ENCODE measurements around the gene SMARCA4.

The SMARCA4 gene

GRCh38 chr19:11014403-11014911 lies 53.6 kb downstream of the SMARCA4 start:
- no peak for DNase-seq (ENCODE audit: low spot score)

GRCh38 chr19:11016631-11017030 lies 55.8 kb downstream of the SMARCA4 start:
- no peak for DNase-seq (ENCODE audit: low spot score)

GRCh38 chr19:11017275-11018035 lies 56.6 kb downstream of the SMARCA4 start:
- DNase-seq (ENCODE audit: low spot score): no peak

GRCh38 chr19:11018179-11018578 lies 57.3 kb downstream of the SMARCA4 start:
- no peak for DNase-seq (ENCODE audit: low spot score)

- no peak for DNase-seq (ENCODE audit: low spot score)
Measured at GRCh38 chr19:11018763-11019162, 57.9 kb downstream of the SMARCA4 start.

- DNase-seq (ENCODE audit: low spot score): no peak
Measured at GRCh38 chr19:11019262-11019661, 58.4 kb downstream of the SMARCA4 start.

GRCh38 chr19:11019824-11020223 lies 59.0 kb downstream of the SMARCA4 start:
- DNase-seq (ENCODE audit: low spot score): no peak

GRCh38 chr19:11020423-11020822 lies 59.6 kb downstream of the SMARCA4 start:
- no peak for DNase-seq (ENCODE audit: low spot score)

GRCh38 chr19:11020982-11021759 lies 60.3 kb downstream of the SMARCA4 start:
- no peak for DNase-seq (ENCODE audit: low spot score)

GRCh38 chr19:11021760-11022144 lies 60.9 kb downstream of the SMARCA4 start:
- DNase-seq (ENCODE audit: low spot score): no peak

GRCh38 chr19:11023016-11023415 lies 62.2 kb downstream of the SMARCA4 start:
- DNase-seq (ENCODE audit: low spot score): no peak

- DNase-seq (ENCODE audit: low spot score): no peak
Measured at GRCh38 chr19:11023710-11024109, 62.9 kb downstream of the SMARCA4 start.

- no peak for DNase-seq (ENCODE audit: low spot score)
Measured at GRCh38 chr19:11024259-11024658, 63.4 kb downstream of the SMARCA4 start.

GRCh38 chr19:11025006-11025405 lies 64.2 kb downstream of the SMARCA4 start:
- DNase-seq (ENCODE audit: low spot score): no peak

GRCh38 chr19:11025445-11025844 lies 64.6 kb downstream of the SMARCA4 start:
- no peak for DNase-seq (ENCODE audit: low spot score)

GRCh38 chr19:11025997-11026396 lies 65.2 kb downstream of the SMARCA4 start:
- no peak for DNase-seq (ENCODE audit: low spot score)

GRCh38 chr19:11027381-11027780 lies 66.6 kb downstream of the SMARCA4 start:
- no peak for DNase-seq (ENCODE audit: low spot score)

GRCh38 chr19:11028146-11028545 lies 67.3 kb downstream of the SMARCA4 start:
- no peak for DNase-seq (ENCODE audit: low spot score)

- no peak for DNase-seq (ENCODE audit: low spot score)
Measured at GRCh38 chr19:11031421-11032070, 70.7 kb downstream of the SMARCA4 start.

GRCh38 chr19:11033251-11033650 lies 72.4 kb downstream of the SMARCA4 start:
- no peak for DNase-seq (ENCODE audit: low spot score)

- DNase-seq (ENCODE audit: low spot score): no peak
Measured at GRCh38 chr19:11033763-11034162, 72.9 kb downstream of the SMARCA4 start.

GRCh38 chr19:11034449-11035213 lies 73.8 kb downstream of the SMARCA4 start:
- no peak for DNase-seq (ENCODE audit: low spot score)

Data from hematopoietic multipotent progenitor cell treated with erythropoietin and hydrocortisone succinate and interleukin-3 and kit ligand, for 17 days (in vitro differentiated cells).